ENCODE data around the gene PTGDR. TPM values are rescaled to one million over a fixed set of nuclear protein-coding genes. Genes with fewer than 3 reads are reported as not detected.

Gene PTGDR
- total RNA-seq, 4 donors from 2014 or later: 0.26 to 2.9 (median 0.87) TPM

- DNase-seq: no peak
- intact Hi-C loops (cut with DNase I; ENCODE audit: low total_unique reads): no loop called here
- H3K9me3 ChIP-seq: no peaks in the 10 kb centered on the region
- no peak overlapping the region for H3K4me3 ChIP-seq
- H3K27ac ChIP-seq: no peak overlapping the region
- TF ChIP-seq POLR2A (IDR thresholded peaks at IDR 0.05): no peak
- TF ChIP-seq, protein P1, sequence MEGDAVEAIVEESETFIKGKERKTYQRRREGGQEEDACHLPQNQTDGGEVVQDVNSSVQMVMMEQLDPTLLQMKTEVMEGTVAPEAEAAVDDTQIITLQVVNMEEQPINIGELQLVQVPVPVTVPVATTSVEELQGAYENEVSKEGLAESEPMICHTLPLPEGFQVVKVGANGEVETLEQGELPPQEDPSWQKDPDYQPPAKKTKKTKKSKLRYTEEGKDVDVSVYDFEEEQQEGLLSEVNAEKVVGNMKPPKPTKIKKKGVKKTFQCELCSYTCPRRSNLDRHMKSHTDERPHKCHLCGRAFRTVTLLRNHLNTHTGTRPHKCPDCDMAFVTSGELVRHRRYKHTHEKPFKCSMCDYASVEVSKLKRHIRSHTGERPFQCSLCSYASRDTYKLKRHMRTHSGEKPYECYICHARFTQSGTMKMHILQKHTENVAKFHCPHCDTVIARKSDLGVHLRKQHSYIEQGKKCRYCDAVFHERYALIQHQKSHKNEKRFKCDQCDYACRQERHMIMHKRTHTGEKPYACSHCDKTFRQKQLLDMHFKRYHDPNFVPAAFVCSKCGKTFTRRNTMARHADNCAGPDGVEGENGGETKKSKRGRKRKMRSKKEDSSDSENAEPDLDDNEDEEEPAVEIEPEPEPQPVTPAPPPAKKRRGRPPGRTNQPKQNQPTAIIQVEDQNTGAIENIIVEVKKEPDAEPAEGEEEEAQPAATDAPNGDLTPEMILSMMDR (IDR thresholded peaks at IDR 0.05): no peak
- no peaks in the 10 kb centered on the region for H3K4me1 ChIP-seq
- no peaks in the 10 kb centered on the region for H3K36me3 ChIP-seq
- H3K27me3 ChIP-seq: no peaks in the 10 kb centered on the region
Observed at GRCh38 chr14:52318826-52319645, 51.5 kb downstream of the PTGDR start.

DNA sequence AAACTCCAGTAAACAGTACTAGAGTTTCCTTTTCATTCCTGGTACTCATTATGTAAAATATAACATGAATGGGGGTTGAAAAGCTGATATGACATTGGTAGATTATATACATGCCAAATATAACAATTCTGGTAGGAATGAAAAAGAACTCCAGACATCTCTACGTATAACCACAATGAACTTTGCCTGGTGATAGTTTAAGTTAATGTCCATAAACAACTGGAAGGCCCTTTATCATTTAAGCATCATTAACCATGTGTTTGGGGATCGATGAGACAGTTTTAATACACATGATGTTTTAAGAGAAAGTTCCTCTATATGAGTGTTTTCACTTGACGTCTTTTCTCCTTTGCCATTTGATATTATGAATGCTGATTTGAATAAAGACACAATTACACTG is 52.4 kb downstream of the PTGDR start:
- intact Hi-C loops (cut with DNase I; ENCODE audit: low total_unique reads): no loop called here
- no peak for DNase-seq
- H3K4me1 ChIP-seq: no peaks in the 10 kb centered on the region
- no peaks in the 10 kb centered on the region for H3K27me3 ChIP-seq
- no peak for TF ChIP-seq POLR2A (IDR thresholded peaks at IDR 0.05)
- TF ChIP-seq, protein P1 (IDR thresholded peaks at IDR 0.05): no peak
- H3K4me3 ChIP-seq: no peak overlapping the region
- no peaks in the 10 kb centered on the region for H3K36me3 ChIP-seq
- no peak overlapping the region for H3K27ac ChIP-seq
- H3K9me3 ChIP-seq: no peaks in the 10 kb centered on the region

DNA sequence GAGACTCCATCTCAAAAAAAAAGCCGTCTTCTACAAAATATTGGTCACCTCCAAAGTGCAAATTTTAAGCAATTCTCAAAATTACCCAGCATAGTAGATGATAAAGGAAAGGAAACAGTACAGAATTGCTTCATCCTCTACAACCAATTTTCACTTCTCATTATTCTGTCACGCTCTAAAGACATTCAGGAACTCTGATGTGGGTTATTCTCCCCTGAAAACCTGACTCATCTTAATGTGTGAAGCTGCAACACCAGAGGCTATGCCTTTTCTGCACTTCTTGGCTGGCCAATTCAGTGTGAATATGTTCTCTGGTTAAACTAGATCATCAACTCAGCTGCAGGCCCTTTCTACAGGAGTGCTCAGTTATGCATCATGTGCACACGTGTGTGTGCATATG is 57.6 kb downstream of the PTGDR start:
- no peaks in the 10 kb centered on the region for H3K36me3 ChIP-seq
- no peak for TF ChIP-seq POLR2A (IDR thresholded peaks at IDR 0.05)
- TF ChIP-seq, protein P1 (IDR thresholded peaks at IDR 0.05): no peak
- no peaks in the 10 kb centered on the region for H3K4me1 ChIP-seq
- no peak overlapping the region for H3K27ac ChIP-seq
- intact Hi-C loops (cut with DNase I; ENCODE audit: low total_unique reads): no loop called here
- H3K9me3 ChIP-seq: no peaks in the 10 kb centered on the region
- no peaks in the 10 kb centered on the region for H3K27me3 ChIP-seq
- H3K4me3 ChIP-seq: no peak overlapping the region
- DNase-seq: no peak

DNA sequence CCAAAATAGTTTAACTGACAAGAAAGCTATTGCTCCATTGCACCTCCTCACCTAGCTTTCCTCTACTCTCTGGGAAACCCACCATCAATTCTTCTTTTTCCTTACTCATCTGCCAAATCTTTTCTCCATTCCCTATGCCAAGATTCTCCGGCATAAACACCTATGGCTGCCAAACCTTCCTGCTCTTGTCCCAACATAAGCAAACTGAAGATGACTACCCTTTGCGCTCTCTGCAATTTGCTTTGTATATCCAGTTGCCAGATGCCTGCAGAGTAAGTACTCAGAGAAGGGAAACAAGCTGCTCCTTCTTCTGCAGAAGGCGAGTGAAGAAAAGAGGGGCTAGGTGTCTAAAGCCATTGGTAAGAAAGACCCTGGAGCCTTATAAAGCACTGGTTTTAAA is 58.1 kb downstream of the PTGDR start:
- Histone ChIP-seq H3K9me3 (no peaks in the 10 kb centered on the region), H3K27ac (no peak overlapping the region), H3K4me1 (no peaks in the 10 kb centered on the region), H3K36me3 (no peaks in the 10 kb centered on the region), H3K4me3 (no peak overlapping the region), H3K27me3 (no peaks in the 10 kb centered on the region)
- intact Hi-C loops (cut with DNase I; ENCODE audit: low total_unique reads): no loop called here
- TF ChIP-seq POLR2A (IDR thresholded peaks at IDR 0.05): no peak
- TF ChIP-seq, protein P1 (IDR thresholded peaks at IDR 0.05): no peak
- no peak for DNase-seq

Other genes with a start within 250 kb of the PTGDR start
- gene NID2, start 198.6 kb upstream of the PTGDR start, total RNA-seq: 10 to 100 TPM in 3 of 4 donors, 1 to 10 TPM in 1; 8.2 to 92.6 (median 32.4) TPM
- gene PTGER2, start 46.6 kb downstream of the PTGDR start, total RNA-seq: 1 to 10 TPM; 1.5 to 7.1 (median 4.7) TPM

Measured in uterus (tissue), 4 donors.